ENCODE data around the gene TUBB. TPM values are rescaled to one million over a fixed set of nuclear protein-coding genes. Genes with fewer than 3 reads are reported as not detected.

The TUBB gene
- 1,851 TPM for polyA plus RNA-seq (2013, experiment 1 of 2)
- polyA plus RNA-seq (2013, experiment 2 of 2) = 1,975 TPM

- peaks cover 8% of the 10 kb centered on the region; the same call in 1 of the 2 replicates for H3K4me1 ChIP-seq (ENCODE audit: insufficient read depth, low read length)
Measured at GRCh38 chr6:30719791-30720737, at the start of gene TUBB. Gene TUBB (plus strand): TSS chr6:30720352. CDS start chr6:30720507, 155 bp downstream.

GRCh38 chr6:30670760-30671527, 49.2 kb upstream of the TUBB start:
- H3K9ac ChIP-seq (ENCODE audit: low read depth, low read length) = no peak overlapping the region
- H3K27me3 ChIP-seq (ENCODE audit: insufficient read depth, low read length) = no peaks in the 10 kb centered on the region
- no peak overlapping the region for H3K27ac ChIP-seq (ENCODE audit: low read depth, low read length)
- no peaks in the 10 kb centered on the region for H3K4me1 ChIP-seq (ENCODE audit: insufficient read depth, low read length)
- no peaks in the 10 kb centered on the region for H3K9me3 ChIP-seq (ENCODE audit: insufficient read depth, low read depth, low read length)
- WGBS = 91% methylated on average over 25 of the region's 27 CpGs
- H3K36me3 ChIP-seq (ENCODE audit: insufficient read depth, low read length) = peaks cover 36% of the 10 kb centered on the region
- no peak overlapping the region for H3K4me3 ChIP-seq (ENCODE audit: low read length)

More at GRCh38 chr6:30719791-30720737, at the start of gene TUBB:
- H3K9ac ChIP-seq (ENCODE audit: low read depth, low read length) = peak within 1 kb of the TSS; percentile 100
- under 1% methylated on average over 37 of the region's 38 CpGs for WGBS
- peaks cover 36% of the 10 kb centered on the region for H3K36me3 ChIP-seq (ENCODE audit: insufficient read depth, low read length)
- H3K9me3 ChIP-seq (ENCODE audit: insufficient read depth, low read depth, low read length) = no peaks in the 10 kb centered on the region
- peak within 1 kb of the TSS; percentile 99 for H3K27ac ChIP-seq (ENCODE audit: low read depth, low read length)
- no peaks in the 10 kb centered on the region for H3K27me3 ChIP-seq (ENCODE audit: insufficient read depth, low read length)
- H3K4me3 ChIP-seq (ENCODE audit: low read length) = peak within 1 kb of the TSS; percentile 98

- H3K9me3 ChIP-seq (ENCODE audit: insufficient read depth, low read depth, low read length) = no peaks in the 10 kb centered on the region
- under 1% methylated on average over 56 of the region's 57 CpGs for WGBS
- peaks cover 41% of the 10 kb centered on the region for H3K36me3 ChIP-seq (ENCODE audit: insufficient read depth, low read length)
- peak within 1 kb of the TSS; percentile 72 for H3K27ac ChIP-seq (ENCODE audit: low read depth, low read length)
- peak within 1 kb of the TSS; percentile 82 for H3K9ac ChIP-seq (ENCODE audit: low read depth, low read length)
- no peaks in the 10 kb centered on the region for H3K27me3 ChIP-seq (ENCODE audit: insufficient read depth, low read length)
- H3K4me1 ChIP-seq (ENCODE audit: insufficient read depth, low read length) = no peaks in the 10 kb centered on the region
- peak within 1 kb of the TSS; percentile 99 for H3K4me3 ChIP-seq (ENCODE audit: low read length)
Measured at GRCh38 chr6:30672445-30673253, 47.5 kb upstream of the TUBB start, which contains the start of gene DHX16. Gene DHX16 (minus strand): TSS chr6:30673006. CDS start chr6:30672841, 165 bp downstream.

- Histone ChIP-seq H3K4me1 (ENCODE audit: insufficient read depth, low read length) (peaks cover 8% of the 10 kb centered on the region; the same call in 1 of the 2 replicates), H3K9me3 (ENCODE audit: insufficient read depth, low read depth, low read length) (no peaks in the 10 kb centered on the region), H3K36me3 (ENCODE audit: insufficient read depth, low read length) (peaks cover 31% of the 10 kb centered on the region), H3K4me3 (ENCODE audit: low read length) (no peak overlapping the region), H3K27me3 (ENCODE audit: insufficient read depth, low read length) (no peaks in the 10 kb centered on the region), H3K9ac (ENCODE audit: low read depth, low read length) (no peak overlapping the region), H3K27ac (ENCODE audit: low read depth, low read length) (no peak overlapping the region)
- WGBS = 95% methylated on average over 10 of the region's 10 CpGs
Measured at GRCh38 chr6:30676660-30677285, 43.4 kb upstream of the TUBB start.

- no peaks in the 10 kb centered on the region for H3K27me3 ChIP-seq (ENCODE audit: insufficient read depth, low read length)
- 0 out of 2 replicates have a peak overlapping the region, but pooled peaks have one; percentile 46 for H3K9ac ChIP-seq (ENCODE audit: low read depth, low read length)
- H3K36me3 ChIP-seq (ENCODE audit: insufficient read depth, low read length) = peaks cover 31% of the 10 kb centered on the region
- 18% methylated on average over 24 of the region's 31 CpGs for WGBS
- H3K27ac ChIP-seq (ENCODE audit: low read depth, low read length) = peak overlapping the region; percentile 52; the same call in 1 of the 2 replicates
- H3K4me3 ChIP-seq (ENCODE audit: low read length) = peak overlapping the region; percentile 48
- H3K9me3 ChIP-seq (ENCODE audit: insufficient read depth, low read depth, low read length) = no peaks in the 10 kb centered on the region
- H3K4me1 ChIP-seq (ENCODE audit: insufficient read depth, low read length) = peaks cover 29% of the 10 kb centered on the region
Measured at GRCh38 chr6:30678964-30679726, 41.0 kb upstream of the TUBB start.

- 79% methylated on average over 7 of the region's 7 CpGs for WGBS
- no peaks in the 10 kb centered on the region for H3K27me3 ChIP-seq (ENCODE audit: insufficient read depth, low read length)
- H3K9ac ChIP-seq (ENCODE audit: low read depth, low read length) = no peak overlapping the region
- peaks cover 31% of the 10 kb centered on the region for H3K36me3 ChIP-seq (ENCODE audit: insufficient read depth, low read length)
- H3K4me1 ChIP-seq (ENCODE audit: insufficient read depth, low read length) = peaks cover 33% of the 10 kb centered on the region
- peak overlapping the region; percentile 19; the same call in 1 of the 2 replicates for H3K27ac ChIP-seq (ENCODE audit: low read depth, low read length)
- no peaks in the 10 kb centered on the region for H3K9me3 ChIP-seq (ENCODE audit: insufficient read depth, low read depth, low read length)
- H3K4me3 ChIP-seq (ENCODE audit: low read length) = 0 out of 2 replicates have a peak overlapping the region, but pooled peaks have one; percentile 7
Measured at GRCh38 chr6:30679765-30680535, 40.2 kb upstream of the TUBB start.

- Histone ChIP-seq H3K27me3 (ENCODE audit: insufficient read depth, low read length) (no peaks in the 10 kb centered on the region), H3K36me3 (ENCODE audit: insufficient read depth, low read length) (peaks cover 22% of the 10 kb centered on the region), H3K9me3 (ENCODE audit: insufficient read depth, low read depth, low read length) (no peaks in the 10 kb centered on the region), H3K4me1 (ENCODE audit: insufficient read depth, low read length) (peaks cover 38% of the 10 kb centered on the region), H3K27ac (ENCODE audit: low read depth, low read length) (peak overlapping the region; percentile 50; the same call in 1 of the 2 replicates), H3K4me3 (ENCODE audit: low read length) (peak overlapping the region; percentile 42; the same call in 1 of the 2 replicates), H3K9ac (ENCODE audit: low read depth, low read length) (no peak overlapping the region)
- 74% methylated on average over 4 of the region's 4 CpGs for WGBS
Measured at GRCh38 chr6:30681766-30682142, 38.4 kb upstream of the TUBB start.

GRCh38 chr6:30682143-30683117, 37.7 kb upstream of the TUBB start:
- H3K9me3 ChIP-seq (ENCODE audit: insufficient read depth, low read depth, low read length) = no peaks in the 10 kb centered on the region
- 31% methylated on average over 8 of the region's 11 CpGs for WGBS
- H3K9ac ChIP-seq (ENCODE audit: low read depth, low read length) = peak overlapping the region; percentile 23; the same call in 1 of the 2 replicates
- no peaks in the 10 kb centered on the region for H3K27me3 ChIP-seq (ENCODE audit: insufficient read depth, low read length)
- H3K4me3 ChIP-seq (ENCODE audit: low read length) = peak overlapping the region; percentile 42
- H3K4me1 ChIP-seq (ENCODE audit: insufficient read depth, low read length) = peaks cover 38% of the 10 kb centered on the region
- H3K36me3 ChIP-seq (ENCODE audit: insufficient read depth, low read length) = peaks cover 15% of the 10 kb centered on the region
- H3K27ac ChIP-seq (ENCODE audit: low read depth, low read length) = peak overlapping the region; percentile 78; the same call in 1 of the 2 replicates
